LNCaP clone FGC (cell line): ENCODE measurements around the gene CNTN2.

ENCODE experiments used
- DNase-seq: peaks from one replicate; pipeline ENCODE4 v3.0.0-alpha.2; 2011; ENCODE audit warnings: low read depth
- H3K4me3 ChIP-seq: 2 replicates; pipeline ENCODE4 v1.5.1; 2011; ENCODE audit warnings: mild to moderate bottlenecking, low read depth, low read length, control low read depth
- TF ChIP-seq, protein P1 (sequence below): IDR thresholded peaks from 2 replicates; pipeline ENCODE4 v1.5.1; 2012; ENCODE audit warnings: mild to moderate bottlenecking; ENCODE audit not compliant: control insufficient read depth, insufficient read depth; ENCODE audit errors: extremely low read depth

The CNTN2 gene

DNA sequence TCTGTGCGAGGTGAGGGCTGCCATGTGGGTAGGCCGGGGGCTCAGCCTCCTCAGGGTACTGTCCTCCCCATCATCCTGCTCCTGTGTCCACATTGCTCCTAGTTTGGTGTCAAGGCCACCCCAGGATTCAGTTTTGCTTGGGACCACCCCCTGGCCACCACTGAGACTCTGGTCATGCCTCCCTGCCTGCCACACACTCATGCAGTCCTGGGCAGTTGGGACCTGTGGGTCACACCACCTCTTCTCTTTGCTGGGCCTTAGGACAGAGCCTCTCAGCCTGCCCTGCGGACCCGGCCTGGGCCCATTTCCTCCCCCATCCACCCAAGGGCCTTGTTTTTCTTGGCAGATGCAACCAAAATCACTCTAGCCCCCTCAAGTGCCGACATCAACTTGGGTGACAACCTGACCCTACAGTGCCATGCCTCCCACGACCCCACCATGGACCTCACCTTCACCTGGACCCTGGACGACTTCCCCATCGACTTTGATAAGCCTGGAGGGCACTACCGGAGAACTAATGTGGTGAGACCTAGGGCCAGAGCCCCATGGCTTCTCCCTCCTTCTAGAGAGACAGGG lies 21.8 kb downstream of the CNTN2 start:
- DNase-seq, result no peak
- TF ChIP-seq, protein P1, sequence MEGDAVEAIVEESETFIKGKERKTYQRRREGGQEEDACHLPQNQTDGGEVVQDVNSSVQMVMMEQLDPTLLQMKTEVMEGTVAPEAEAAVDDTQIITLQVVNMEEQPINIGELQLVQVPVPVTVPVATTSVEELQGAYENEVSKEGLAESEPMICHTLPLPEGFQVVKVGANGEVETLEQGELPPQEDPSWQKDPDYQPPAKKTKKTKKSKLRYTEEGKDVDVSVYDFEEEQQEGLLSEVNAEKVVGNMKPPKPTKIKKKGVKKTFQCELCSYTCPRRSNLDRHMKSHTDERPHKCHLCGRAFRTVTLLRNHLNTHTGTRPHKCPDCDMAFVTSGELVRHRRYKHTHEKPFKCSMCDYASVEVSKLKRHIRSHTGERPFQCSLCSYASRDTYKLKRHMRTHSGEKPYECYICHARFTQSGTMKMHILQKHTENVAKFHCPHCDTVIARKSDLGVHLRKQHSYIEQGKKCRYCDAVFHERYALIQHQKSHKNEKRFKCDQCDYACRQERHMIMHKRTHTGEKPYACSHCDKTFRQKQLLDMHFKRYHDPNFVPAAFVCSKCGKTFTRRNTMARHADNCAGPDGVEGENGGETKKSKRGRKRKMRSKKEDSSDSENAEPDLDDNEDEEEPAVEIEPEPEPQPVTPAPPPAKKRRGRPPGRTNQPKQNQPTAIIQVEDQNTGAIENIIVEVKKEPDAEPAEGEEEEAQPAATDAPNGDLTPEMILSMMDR, result no peak

DNA sequence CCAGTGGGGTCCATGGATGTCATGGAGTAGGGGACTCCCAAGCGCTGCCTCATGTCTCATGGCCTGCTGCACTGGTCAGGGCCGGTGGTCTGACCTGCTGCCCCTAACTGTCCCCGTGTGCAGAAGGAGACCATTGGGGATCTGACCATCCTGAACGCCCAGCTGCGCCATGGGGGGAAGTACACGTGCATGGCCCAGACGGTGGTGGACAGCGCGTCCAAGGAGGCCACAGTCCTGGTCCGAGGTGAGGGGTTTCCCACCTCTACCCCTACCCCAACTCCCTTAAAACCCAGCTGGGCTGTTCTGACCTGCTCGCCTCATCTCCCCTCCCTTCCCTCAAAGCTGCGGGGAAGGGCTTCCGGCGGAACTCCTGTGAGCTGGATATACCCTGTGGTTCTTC lies 22.7 kb downstream of the CNTN2 start:
- TF ChIP-seq, protein P1, result no peak
- H3K4me3 ChIP-seq, result no peak overlapping the region

More for the DNA sequence above, 21.8 kb downstream of the CNTN2 start:
- no peak overlapping the region for H3K4me3 ChIP-seq

DNA sequence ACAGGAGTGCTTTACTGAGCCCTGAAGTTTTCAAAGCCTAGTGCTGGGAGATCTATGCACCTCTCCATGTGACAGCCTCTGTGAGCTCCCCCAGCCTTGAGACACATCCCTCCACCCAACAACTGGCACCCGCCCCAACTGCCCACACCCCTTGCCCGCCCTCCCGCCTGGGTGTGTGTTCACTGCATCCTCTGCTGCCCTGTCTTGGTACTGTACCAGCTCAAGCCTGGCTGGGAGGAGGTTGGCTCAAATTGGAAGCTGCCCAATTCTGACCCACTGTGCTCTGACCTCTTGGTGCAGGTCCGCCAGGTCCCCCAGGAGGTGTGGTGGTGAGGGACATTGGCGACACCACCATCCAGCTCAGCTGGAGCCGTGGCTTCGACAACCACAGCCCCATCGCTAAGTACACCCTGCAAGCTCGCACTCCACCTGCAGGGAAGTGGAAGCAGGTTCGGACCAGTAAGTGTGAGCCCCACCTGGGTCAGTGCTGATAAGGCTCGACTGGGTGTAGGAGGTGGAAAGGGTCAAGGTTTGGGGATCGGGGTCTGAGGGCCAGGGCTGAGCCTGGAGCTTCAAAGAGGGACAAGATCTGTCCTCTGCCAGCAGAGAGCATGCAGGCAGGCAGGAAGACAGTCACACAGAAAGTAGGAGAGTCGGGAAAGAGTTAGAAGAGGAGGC lies 23.3 kb downstream of the CNTN2 start:
- TF ChIP-seq, protein P1, result no peak
- no peak for DNase-seq

More for the DNA sequence above, 22.7 kb downstream of the CNTN2 start:
- DNase-seq, result no peak

DNA sequence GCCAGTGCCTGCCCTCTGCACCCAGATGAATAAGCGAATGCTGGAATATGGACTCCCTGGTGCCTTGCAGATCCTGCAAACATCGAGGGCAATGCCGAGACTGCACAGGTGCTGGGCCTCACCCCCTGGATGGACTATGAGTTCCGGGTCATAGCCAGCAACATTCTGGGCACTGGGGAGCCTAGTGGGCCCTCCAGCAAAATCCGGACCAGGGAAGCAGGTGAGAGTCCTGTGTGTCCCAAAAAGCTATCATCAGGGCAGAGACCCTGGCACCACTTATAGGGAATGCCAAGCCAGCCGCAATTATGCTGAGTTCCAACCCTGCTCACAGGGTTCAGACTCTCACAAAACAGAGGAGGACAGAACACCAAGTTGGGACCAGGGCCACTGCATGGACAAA lies 24.0 kb downstream of the CNTN2 start:
- DNase-seq, result no peak
- no peak overlapping the region for H3K4me3 ChIP-seq
- TF ChIP-seq, protein P1, result no peak

More for the DNA sequence above, 23.3 kb downstream of the CNTN2 start:
- H3K4me3 ChIP-seq, result no peak overlapping the region

DNA sequence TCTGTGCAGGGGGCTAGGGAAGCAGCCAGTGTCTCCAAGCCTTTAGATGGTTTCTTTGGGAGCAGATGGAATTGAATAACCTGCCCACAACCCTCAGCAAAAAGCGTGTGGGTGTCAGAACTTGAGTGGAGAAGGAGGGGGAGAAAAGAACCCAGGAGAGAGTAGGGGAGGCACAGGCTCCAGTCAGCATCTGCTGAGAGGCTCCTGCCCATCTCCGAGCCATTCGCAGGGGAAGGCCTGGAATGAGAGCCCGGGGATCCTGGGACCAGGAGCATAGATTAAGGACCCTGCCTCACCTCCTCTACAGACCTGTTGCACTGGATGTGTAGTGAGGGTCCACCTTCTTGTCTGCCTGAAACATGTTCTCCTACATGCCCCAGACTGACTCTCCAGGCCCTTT lies 25.0 kb downstream of the CNTN2 start:
- no peak for DNase-seq
- TF ChIP-seq, protein P1, result no peak
- no peak overlapping the region for H3K4me3 ChIP-seq

DNA sequence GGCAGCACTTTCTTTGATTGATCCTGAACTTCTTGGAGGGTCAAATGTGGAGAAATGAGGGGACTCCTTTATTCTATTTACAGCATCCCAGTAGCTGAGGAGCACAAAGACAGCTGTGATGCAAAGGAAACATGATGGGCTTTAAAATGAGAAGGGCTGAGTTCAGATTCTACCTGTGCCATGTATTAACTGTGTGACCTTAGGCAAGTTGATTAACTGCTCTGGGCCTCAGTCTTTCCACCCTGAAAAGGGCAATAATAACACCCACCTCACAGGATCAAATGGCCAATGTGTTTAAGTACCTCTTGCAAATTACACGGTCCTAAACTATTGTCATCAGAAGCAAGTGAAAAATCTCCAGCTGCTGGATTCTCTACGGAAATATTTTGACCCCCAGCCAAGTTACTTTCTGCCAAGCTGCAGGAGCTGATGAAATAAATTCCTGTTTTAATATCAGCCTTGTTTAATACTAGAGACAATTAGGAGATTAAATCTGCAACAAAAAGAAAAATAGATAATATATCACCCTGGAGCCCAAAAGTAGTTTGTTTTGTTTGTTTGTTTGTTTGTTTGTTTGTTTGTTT lies 25.5 kb downstream of the CNTN2 start:
- TF ChIP-seq, protein P1, result no peak
- no peak for DNase-seq
- H3K4me3 ChIP-seq, result no peak overlapping the region
